Right lobe of liver (tissue), 4 donors: ENCODE data around the gene AADACL4.

Source experiments
- POLR2A ChIP-seq: fragments of 450-650 bp; IDR thresholded peaks from one replicate; pipeline ENCODE4 v1.6.1; 2017; ENCODE audit warnings: antibody characterized with exemption, mild to moderate bottlenecking
- TF ChIP-seq, protein P1 (sequence below), 4 donors: fragments of 200-600 bp in 3 of 4; fragments of 450-650 bp in 1 of 4; IDR thresholded peaks; one replicate each; pipeline versions ENCODE4 v1.5.1 to v1.8.0; 2016 to 2022; ENCODE audit warnings: antibody characterized with exemption in 4 of 4, mild to moderate bottlenecking in 2 of 4
- donor health status: DM: no; HTN: no; CAD: no.
- donor health status: DM: no; HTN: no; CAD: no.
- donor health status: DM: no; HTN: yes; CAD: no.

DNA sequence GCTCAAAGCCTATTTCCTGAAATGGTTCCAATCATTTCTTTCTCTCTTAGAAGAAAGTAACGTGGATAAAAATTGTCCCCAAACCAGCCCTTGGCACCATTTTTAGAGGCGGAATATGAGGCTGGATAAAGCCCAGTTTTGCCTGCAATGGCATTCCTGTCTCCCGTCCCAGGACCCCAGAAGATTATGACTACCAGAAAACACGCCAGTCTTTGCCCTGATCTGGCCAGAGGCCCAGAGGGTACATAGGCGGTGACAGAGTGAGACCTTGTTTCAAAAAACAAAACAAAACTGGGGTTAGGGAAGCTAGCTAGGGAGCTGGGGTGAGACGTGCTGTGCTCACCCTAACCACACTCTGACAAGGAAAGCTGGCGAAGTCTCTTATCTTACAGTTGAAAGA is at the start of gene AADACL4:
- TF ChIP-seq, protein P1, sequence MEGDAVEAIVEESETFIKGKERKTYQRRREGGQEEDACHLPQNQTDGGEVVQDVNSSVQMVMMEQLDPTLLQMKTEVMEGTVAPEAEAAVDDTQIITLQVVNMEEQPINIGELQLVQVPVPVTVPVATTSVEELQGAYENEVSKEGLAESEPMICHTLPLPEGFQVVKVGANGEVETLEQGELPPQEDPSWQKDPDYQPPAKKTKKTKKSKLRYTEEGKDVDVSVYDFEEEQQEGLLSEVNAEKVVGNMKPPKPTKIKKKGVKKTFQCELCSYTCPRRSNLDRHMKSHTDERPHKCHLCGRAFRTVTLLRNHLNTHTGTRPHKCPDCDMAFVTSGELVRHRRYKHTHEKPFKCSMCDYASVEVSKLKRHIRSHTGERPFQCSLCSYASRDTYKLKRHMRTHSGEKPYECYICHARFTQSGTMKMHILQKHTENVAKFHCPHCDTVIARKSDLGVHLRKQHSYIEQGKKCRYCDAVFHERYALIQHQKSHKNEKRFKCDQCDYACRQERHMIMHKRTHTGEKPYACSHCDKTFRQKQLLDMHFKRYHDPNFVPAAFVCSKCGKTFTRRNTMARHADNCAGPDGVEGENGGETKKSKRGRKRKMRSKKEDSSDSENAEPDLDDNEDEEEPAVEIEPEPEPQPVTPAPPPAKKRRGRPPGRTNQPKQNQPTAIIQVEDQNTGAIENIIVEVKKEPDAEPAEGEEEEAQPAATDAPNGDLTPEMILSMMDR (IDR thresholded peaks at IDR 0.05), result no peak
- TF ChIP-seq POLR2A, result no peak
